Measurements from ENCODE around the gene HBS1L. TPM values are rescaled to one million over a fixed set of nuclear protein-coding genes. Genes with fewer than 3 reads are reported as not detected.

Gene HBS1L
- total RNA-seq, 5 donors from 2014 or later (not counting 1 experiment from before 2014, with no cell fraction given): 51.4 to 112 (median 69.7) TPM

- ChIA-PET POLR2A (no interaction called here), CTCF (no interaction called here)
- H3K27me3 ChIP-seq (replicated peaks in 1 of 2; ENCODE audit: control insufficient read depth in 2 of 2, extremely low read depth in 1 of 2, insufficient read depth in 2 of 2, low read length in 1 of 2): no peaks in the 10 kb centered on the region
- WGBS (ENCODE audit: insufficient coverage): 94% methylated on average over 3 of the region's 3 CpGs
- H3K27me3 Mint-ChIP-seq: no peaks in the 10 kb centered on the region
- no peaks in the 10 kb centered on the region for H3K4me1 Mint-ChIP-seq
- H3K9me3 ChIP-seq: no peaks in the 10 kb centered on the region
- H3K4me3 Mint-ChIP-seq: no peak overlapping the region
- ATAC-seq (replicated peaks in 1 of 4): no peak
- no peak for DNase-seq
- H3K4me1 ChIP-seq (ENCODE audit: control insufficient read depth in 1 of 2, extremely low read depth in 1 of 2, insufficient read depth in 2 of 2, low read length in 2 of 2): no peaks in the 10 kb centered on the region
- no peak overlapping the region for H3K27ac Mint-ChIP-seq
- H3K36me3 Mint-ChIP-seq: peaks cover 69% of the 10 kb centered on the region
- peaks cover 3 to 14% (median 4%) of the 10 kb centered on the region in 3 donors for H3K9me3 Mint-ChIP-seq
- no peak overlapping the region for H3K27ac ChIP-seq (ENCODE audit: low read length)
- no peak overlapping the region for H3K4me3 ChIP-seq (ENCODE audit: control insufficient read depth in 1 of 2, extremely low read depth in 1 of 2, low read length in 1 of 2)
- H3K36me3 ChIP-seq (ENCODE audit: control insufficient read depth in 2 of 2, extremely low read depth in 1 of 2, insufficient read depth in 1 of 2, low read length in 1 of 2): peaks cover 0 to 37% of the 10 kb centered on the region in 2 donors
Measured at GRCh38 chr6:134961366-134961765, 93.3 kb downstream of the HBS1L start.

- Histone ChIP-seq H3K27me3 (replicated peaks in 1 of 2; ENCODE audit: control insufficient read depth in 2 of 2, extremely low read depth in 1 of 2, insufficient read depth in 2 of 2, low read length in 1 of 2) (no peaks in the 10 kb centered on the region), H3K27ac (ENCODE audit: low read length) (no peak overlapping the region), H3K9me3 (no peaks in the 10 kb centered on the region), H3K4me3 (ENCODE audit: control insufficient read depth in 1 of 2, extremely low read depth in 1 of 2, low read length in 1 of 2) (no peak overlapping the region), H3K4me1 (ENCODE audit: control insufficient read depth in 1 of 2, extremely low read depth in 1 of 2, insufficient read depth in 2 of 2, low read length in 2 of 2) (no peaks in the 10 kb centered on the region), H3K36me3 (ENCODE audit: control insufficient read depth in 2 of 2, extremely low read depth in 1 of 2, insufficient read depth in 1 of 2, low read length in 1 of 2) (peaks cover 0 to 22% of the 10 kb centered on the region in 2 donors)
- Mint-ChIP-seq H3K4me3 (no peak overlapping the region), H3K36me3 (peaks cover 59% of the 10 kb centered on the region), H3K9me3 (peaks cover 3 to 14% (median 4%) of the 10 kb centered on the region in 3 donors), H3K27ac (no peak overlapping the region), H3K27me3 (no peaks in the 10 kb centered on the region), H3K4me1 (no peaks in the 10 kb centered on the region)
- ATAC-seq (replicated peaks in 1 of 4): no peak
- POLR2A ChIA-PET: interaction anchor here in 1 of 2 donors (0.6 kb wide), 1 partner anchor 592 kb away, joined by 12 read pairs; no protein-coding TSS in a partner anchor
- CTCF ChIA-PET: no interaction called here
- no peak for DNase-seq
Measured at GRCh38 chr6:134959603-134960002, 95.0 kb downstream of the HBS1L start.

DNA sequence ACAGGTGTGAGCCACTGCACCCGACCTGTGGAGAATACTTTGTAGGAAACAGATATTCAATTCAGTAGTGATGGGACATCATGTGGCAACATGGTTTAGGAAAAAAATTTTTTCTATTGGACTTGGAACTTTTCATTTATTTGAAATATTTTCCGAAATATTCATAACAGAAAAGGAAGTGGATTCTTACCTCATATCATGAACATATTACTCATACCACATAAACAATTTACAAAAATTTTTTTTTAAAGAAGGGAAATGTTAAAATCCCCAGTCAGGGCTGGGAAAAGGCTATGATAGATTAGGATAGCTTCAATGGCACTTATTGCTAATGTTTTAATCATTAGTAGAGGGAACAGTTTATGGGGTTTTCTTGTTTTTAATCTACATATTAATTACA lies 97.9 kb downstream of the HBS1L start:
- Histone ChIP-seq H3K27ac (ENCODE audit: low read length) (no peak overlapping the region), H3K36me3 (ENCODE audit: control insufficient read depth in 2 of 2, extremely low read depth in 1 of 2, insufficient read depth in 1 of 2, low read length in 1 of 2) (peaks cover 0 to 2% of the 10 kb centered on the region in 2 donors), H3K9me3 (no peaks in the 10 kb centered on the region), H3K4me3 (ENCODE audit: control insufficient read depth in 1 of 2, extremely low read depth in 1 of 2, low read length in 1 of 2) (no peak overlapping the region), H3K4me1 (ENCODE audit: control insufficient read depth in 1 of 2, extremely low read depth in 1 of 2, insufficient read depth in 2 of 2, low read length in 2 of 2) (no peaks in the 10 kb centered on the region), H3K27me3 (replicated peaks in 1 of 2; ENCODE audit: control insufficient read depth in 2 of 2, extremely low read depth in 1 of 2, insufficient read depth in 2 of 2, low read length in 1 of 2) (no peaks in the 10 kb centered on the region)
- POLR2A ChIA-PET: no interaction called here
- CTCF ChIA-PET: no interaction called here
- DNase-seq (no peak), ATAC-seq (replicated peaks in 1 of 4) (no peak)
- H3K27ac Mint-ChIP-seq: no peak overlapping the region
- peaks cover 3 to 14% (median 4%) of the 10 kb centered on the region in 3 donors for H3K9me3 Mint-ChIP-seq
- no peak overlapping the region for H3K4me3 Mint-ChIP-seq
- H3K4me1 Mint-ChIP-seq: no peaks in the 10 kb centered on the region
- peaks cover 32% of the 10 kb centered on the region for H3K36me3 Mint-ChIP-seq
- WGBS (ENCODE audit: insufficient coverage): no CpG with 5 or more reads among the region's 2 CpGs
- H3K27me3 Mint-ChIP-seq: no peaks in the 10 kb centered on the region

- Mint-ChIP-seq H3K9me3 (peaks cover 0 to 7% (median 0%) of the 10 kb centered on the region in 3 donors), H3K4me3 (no peak overlapping the region), H3K4me1 (no peaks in the 10 kb centered on the region), H3K27me3 (no peaks in the 10 kb centered on the region), H3K36me3 (peaks cover 25% of the 10 kb centered on the region), H3K27ac (no peak overlapping the region)
- POLR2A ChIA-PET: no interaction called here
- Histone ChIP-seq H3K27ac (ENCODE audit: low read length) (no peak overlapping the region), H3K4me1 (ENCODE audit: control insufficient read depth in 1 of 2, extremely low read depth in 1 of 2, insufficient read depth in 2 of 2, low read length in 2 of 2) (no peaks in the 10 kb centered on the region), H3K4me3 (ENCODE audit: control insufficient read depth in 1 of 2, extremely low read depth in 1 of 2, low read length in 1 of 2) (no peak overlapping the region), H3K9me3 (no peaks in the 10 kb centered on the region), H3K27me3 (replicated peaks in 1 of 2; ENCODE audit: control insufficient read depth in 2 of 2, extremely low read depth in 1 of 2, insufficient read depth in 2 of 2, low read length in 1 of 2) (no peaks in the 10 kb centered on the region), H3K36me3 (ENCODE audit: control insufficient read depth in 2 of 2, extremely low read depth in 1 of 2, insufficient read depth in 1 of 2, low read length in 1 of 2) (no peaks in the 10 kb centered on the region)
- CTCF ChIA-PET: no interaction called here
- no peak for DNase-seq
- ATAC-seq (replicated peaks in 1 of 4): no peak
- WGBS (ENCODE audit: insufficient coverage): no CpG with 5 or more reads among the region's 5 CpGs
Measured at GRCh38 chr6:134956032-134956431, 98.6 kb downstream of the HBS1L start.

DNA sequence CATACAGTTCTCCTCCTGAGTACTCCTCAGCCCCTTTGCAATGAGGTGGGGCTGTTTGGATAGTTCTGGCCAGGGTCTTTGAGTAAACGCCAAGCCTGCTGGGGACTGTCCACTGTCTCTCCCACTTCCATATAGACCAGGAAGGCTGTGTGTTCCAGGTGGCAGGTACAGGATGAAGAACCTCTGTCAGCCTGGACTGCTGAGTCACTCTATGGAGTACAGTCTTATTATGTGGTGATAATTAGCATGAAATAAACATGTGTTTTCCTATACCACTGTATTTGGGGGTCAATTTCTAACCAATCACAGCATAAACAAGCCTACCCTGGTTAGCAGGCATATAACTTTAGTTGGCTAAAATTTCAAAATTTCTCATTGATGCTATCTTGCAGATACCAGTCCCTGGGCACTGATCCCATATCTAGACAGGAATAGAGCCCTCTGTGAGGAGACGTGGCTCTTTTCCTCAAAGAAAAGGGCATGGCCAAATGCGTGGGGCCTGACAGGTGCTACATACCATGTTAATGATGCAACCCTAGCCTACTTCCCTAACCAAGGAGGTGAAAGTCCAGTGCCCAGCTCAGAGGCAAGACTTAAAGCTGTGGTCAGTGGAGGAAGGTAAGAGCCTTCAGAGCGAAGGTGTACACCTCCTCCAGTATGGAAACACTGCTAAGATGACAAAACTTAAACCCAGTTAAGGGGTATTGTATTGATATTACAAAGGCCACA lies 100.2 kb downstream of the HBS1L start:
- peaks cover 9% of the 10 kb centered on the region for H3K36me3 Mint-ChIP-seq
- no peaks in the 10 kb centered on the region for H3K4me1 Mint-ChIP-seq
- ATAC-seq (replicated peaks in 1 of 4): no peak
- H3K4me3 Mint-ChIP-seq: no peak overlapping the region
- Histone ChIP-seq H3K4me3 (ENCODE audit: control insufficient read depth in 1 of 2, extremely low read depth in 1 of 2, low read length in 1 of 2) (no peak overlapping the region), H3K9me3 (no peaks in the 10 kb centered on the region), H3K36me3 (ENCODE audit: control insufficient read depth in 2 of 2, extremely low read depth in 1 of 2, insufficient read depth in 1 of 2, low read length in 1 of 2) (no peaks in the 10 kb centered on the region), H3K4me1 (ENCODE audit: control insufficient read depth in 1 of 2, extremely low read depth in 1 of 2, insufficient read depth in 2 of 2, low read length in 2 of 2) (no peaks in the 10 kb centered on the region), H3K27me3 (replicated peaks in 1 of 2; ENCODE audit: control insufficient read depth in 2 of 2, extremely low read depth in 1 of 2, insufficient read depth in 2 of 2, low read length in 1 of 2) (no peaks in the 10 kb centered on the region), H3K27ac (ENCODE audit: low read length) (no peak overlapping the region)
- no peaks in the 10 kb centered on the region for H3K27me3 Mint-ChIP-seq
- no peak overlapping the region for H3K27ac Mint-ChIP-seq
- DNase-seq: no peak
- CTCF ChIA-PET: no interaction called here
- no CpG with 5 or more reads among the region's 4 CpGs for WGBS (ENCODE audit: insufficient coverage)
- peaks cover 0 to 2% (median 0%) of the 10 kb centered on the region in 3 donors for H3K9me3 Mint-ChIP-seq
- POLR2A ChIA-PET: no interaction called here

GRCh38 chr6:134951494-134952263 lies 102.9 kb downstream of the HBS1L start:
- Histone ChIP-seq H3K9me3 (no peaks in the 10 kb centered on the region), H3K27me3 (replicated peaks in 1 of 2; ENCODE audit: control insufficient read depth in 2 of 2, extremely low read depth in 1 of 2, insufficient read depth in 2 of 2, low read length in 1 of 2) (no peaks in the 10 kb centered on the region), H3K4me3 (ENCODE audit: control insufficient read depth in 1 of 2, extremely low read depth in 1 of 2, low read length in 1 of 2) (no peak overlapping the region), H3K4me1 (ENCODE audit: control insufficient read depth in 1 of 2, extremely low read depth in 1 of 2, insufficient read depth in 2 of 2, low read length in 2 of 2) (no peaks in the 10 kb centered on the region), H3K27ac (ENCODE audit: low read length) (no peak overlapping the region), H3K36me3 (ENCODE audit: control insufficient read depth in 2 of 2, extremely low read depth in 1 of 2, insufficient read depth in 1 of 2, low read length in 1 of 2) (no peaks in the 10 kb centered on the region)
- ChIA-PET CTCF (no interaction called here), POLR2A (no interaction called here)
- DNase-seq (no peak), ATAC-seq (replicated peaks in 1 of 4) (no peak)
- Mint-ChIP-seq H3K4me3 (no peak overlapping the region), H3K27ac (no peak overlapping the region), H3K27me3 (no peaks in the 10 kb centered on the region), H3K4me1 (no peaks in the 10 kb centered on the region), H3K9me3 (peaks cover 0 to 3% (median 0%) of the 10 kb centered on the region in 3 donors), H3K36me3 (no peaks in the 10 kb centered on the region)
- WGBS (ENCODE audit: insufficient coverage): 93% methylated on average over 8 of the region's 13 CpGs

Data from T-cell (primary cell).